Measurements from ENCODE around the gene PLA2G5. TPM values are rescaled to one million over a fixed set of nuclear protein-coding genes. Genes with fewer than 3 reads are reported as not detected.

PLA2G5 gene
- total and polyA plus RNA-seq, 2 of the 8 experiments (the other 6 are each of a cell fraction or from before 2014, with no cell fraction given): 0.05 TPM; not detected in 1

DNA sequence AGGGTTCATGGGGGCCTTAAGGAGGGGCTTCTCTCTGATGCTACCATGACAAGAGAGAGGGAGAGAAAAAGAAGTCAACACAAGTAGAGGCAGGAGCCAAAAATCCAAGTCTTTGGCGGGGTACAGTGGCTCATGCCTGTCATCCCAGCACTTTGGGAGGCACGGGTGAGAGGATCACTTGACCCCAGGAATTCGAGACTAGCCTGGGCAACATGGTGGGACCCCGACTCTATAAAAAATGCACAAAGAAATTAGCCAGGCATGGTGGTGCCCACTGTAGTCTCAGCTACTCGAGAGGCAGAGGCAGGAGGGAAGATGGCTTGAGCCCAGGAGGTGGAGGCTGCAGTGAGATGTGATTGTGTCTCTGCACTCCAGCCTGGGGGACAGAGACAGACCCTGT, 8.7 kb downstream of the PLA2G5 start:
- H3K18ac ChIP-seq (ENCODE audit: extremely low read depth, low read length): no peak overlapping the region
- H3K36me3 ChIP-seq (ENCODE audit: control insufficient read depth in 2 of 4, insufficient read depth in 4 of 4, low read length in 3 of 4): no peaks in the 10 kb centered on the region
- no peak overlapping the region for H2BK20ac ChIP-seq (ENCODE audit: low read length)
- H2BK5ac ChIP-seq (ENCODE audit: low read depth, low read length): no peak overlapping the region
- POLR2A ChIA-PET (ENCODE audit: partially characterized antibody): no interaction called here
- no peak overlapping the region for H2AFZ ChIP-seq (ENCODE audit: low read length)
- WGBS, 2 experiments (ENCODE audit: extremely low coverage in 1 of 2, insufficient coverage in 1 of 2, insufficient read length in 1 of 2, insufficient replicate concordance in 2 of 2, low coverage in 1 of 2, low lambda C conversion rate in 2 of 2, missing lambda C conversion rate in 1 of 2): 84% methylated on average over 5 of the region's 5 CpGs; no CpG with 5 or more reads in 1 of the 2 experiments
- no peaks in the 10 kb centered on the region; a peak in 2 of 7 replicates for H3K4me1 ChIP-seq (replicated peaks in 1 of 4; ENCODE audit: control insufficient read depth in 3 of 4, insufficient read depth in 4 of 4, low read length in 3 of 4)
- H2BK15ac ChIP-seq (ENCODE audit: low read length): no peak overlapping the region
- H4K91ac ChIP-seq (replicated peaks; ENCODE audit: insufficient read length, low read length): no peak overlapping the region
- FAIRE-seq: no peak
- H3K4me2 ChIP-seq (ENCODE audit: insufficient read depth in 1 of 2, low read depth in 2 of 2, low read length in 2 of 2): no peak overlapping the region
- CTCF ChIA-PET (ENCODE audit: partially characterized antibody): interaction anchor here (1.3 to 1.8 kb wide), 3 partner anchors 73 to 104 kb away, joined by 4 to 6 read pairs (median 4); no protein-coding TSS in a partner anchor
- H4K20me1 ChIP-seq (replicated peaks in 1 of 2; ENCODE audit: control insufficient read depth in 1 of 2, insufficient read depth in 2 of 2, low read length in 2 of 2): no peaks in the 10 kb centered on the region
- H3K56ac ChIP-seq (replicated peaks; ENCODE audit: insufficient read length, low read depth, low read length): no peak overlapping the region
- H3K79me1 ChIP-seq (ENCODE audit: low read depth, low read length): no peaks in the 10 kb centered on the region
- no peaks in the 10 kb centered on the region for H3K79me2 ChIP-seq (ENCODE audit: control insufficient read depth in 1 of 2, insufficient read depth in 2 of 2, low read length in 2 of 2)
- no peak overlapping the region for H3K9ac ChIP-seq (replicated peaks in 1 of 4; ENCODE audit: extremely low read depth in 1 of 4, low read depth in 3 of 4, low read length in 3 of 4)
- H3K27ac ChIP-seq (ENCODE audit: low read depth, low read length): no peak overlapping the region
- no peak overlapping the region for H3K4me3 ChIP-seq (ENCODE audit: extremely low read depth in 1 of 4, insufficient read depth in 2 of 4, low read depth in 3 of 4, low read length in 4 of 4)
- H4K5ac ChIP-seq (ENCODE audit: insufficient read length, low read depth, low read length): no peak overlapping the region
- no peak overlapping the region for H3K14ac ChIP-seq (ENCODE audit: insufficient read length)
- no peak overlapping the region for H2BK12ac ChIP-seq (ENCODE audit: low read depth, low read length)
- H3K4ac ChIP-seq (replicated peaks; ENCODE audit: insufficient read length, low read depth, low read length): no peak overlapping the region
- DNase-seq (ENCODE audit: low read depth in 1 of 2, low spot score in 2 of 2): no peak
- H3K27me3 ChIP-seq (replicated peaks in 1 of 4; ENCODE audit: control insufficient read depth in 3 of 4, extremely low read depth in 1 of 4, insufficient read depth in 3 of 4, low read length in 3 of 4): no peaks in the 10 kb centered on the region
- H4K8ac ChIP-seq (ENCODE audit: extremely low read depth, insufficient read depth, low read length): no peak overlapping the region
- H3K23ac ChIP-seq (ENCODE audit: insufficient read length): no peak overlapping the region
- no peak overlapping the region for H2BK120ac ChIP-seq (replicated peaks; ENCODE audit: low read depth, low read length)
- H3K23me2 ChIP-seq (ENCODE audit: low read depth, low read length): no peaks in the 10 kb centered on the region
- H2AK5ac ChIP-seq (ENCODE audit: low read depth, low read length): no peak overlapping the region
- no peaks in the 10 kb centered on the region for H3K9me3 ChIP-seq (ENCODE audit: insufficient read depth in 2 of 2, low read depth in 1 of 2, low read length in 1 of 2)
- TF ChIP-seq ASH2L (IDR thresholded peaks at IDR 0.05; ENCODE audit: low read length) (no peak), TAF1 (IDR thresholded peaks at IDR 0.05; ENCODE audit: low read depth, low read length) (no peak), RNF2 (IDR thresholded peaks at IDR 0.05; ENCODE audit: borderline replicate concordance, low read depth, low read length, missing control alignments, poor library complexity, severe bottlenecking) (no peak), SP1 (IDR thresholded peaks at IDR 0.05; ENCODE audit: low read depth, low read length) (no peak), SIRT6 (IDR thresholded peaks at IDR 0.05; ENCODE audit: low read length) (no peak), POLR2A (IDR thresholded peaks at IDR 0.05; ENCODE audit: control extremely low read depth in 1 of 2, low read depth in 2 of 2, low read length in 2 of 2) (no peak), TEAD4 (IDR thresholded peaks at IDR 0.05; ENCODE audit: low read depth, low read length) (no peak), JUN (IDR thresholded peaks at IDR 0.05; ENCODE audit: low read depth, low read length) (no peak), SIX5 (IDR thresholded peaks at IDR 0.05; ENCODE audit: low read depth, low read length) (no peak), JUND (IDR thresholded peaks at IDR 0.05; ENCODE audit: low read length) (no peak), BCL11A (IDR thresholded peaks at IDR 0.05; ENCODE audit: low read depth in 2 of 2, low read length in 2 of 2) (no peak), KDM5A (IDR thresholded peaks at IDR 0.05; ENCODE audit: low read length) (no peak), EGR1 (IDR thresholded peaks at IDR 0.05; ENCODE audit: borderline replicate concordance, low read depth, low read length) (no peak), MAFK (IDR thresholded peaks at IDR 0.05; ENCODE audit: low read depth, low read length) (no peak), CEBPB (IDR thresholded peaks at IDR 0.05; ENCODE audit: low read depth, low read length) (no peak), YY1 (IDR thresholded peaks at IDR 0.05; ENCODE audit: low read depth, low read length) (no peak)
- TF ChIP-seq, protein P1, sequence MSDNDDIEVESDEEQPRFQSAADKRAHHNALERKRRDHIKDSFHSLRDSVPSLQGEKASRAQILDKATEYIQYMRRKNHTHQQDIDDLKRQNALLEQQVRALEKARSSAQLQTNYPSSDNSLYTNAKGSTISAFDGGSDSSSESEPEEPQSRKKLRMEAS (IDR thresholded peaks at IDR 0.05): no peak
